Measurements from ENCODE around the gene MDM2. TPM values are rescaled to one million over a fixed set of nuclear protein-coding genes. Genes with fewer than 3 reads are reported as not detected.

Gene MDM2
- total and polyA plus RNA-seq, 2 donors (not counting 1 experiment from before 2014, with no cell fraction given), result 6.1 to 78.7 TPM

GRCh38 chr12:68891141-68891540 lies 83.2 kb downstream of the MDM2 start:
- intact Hi-C loops (cut with micrococcal nuclease), result no loop called here
- Histone ChIP-seq H3K9me3 (ENCODE audit: control extremely low read depth in 1 of 3, control insufficient read depth in 2 of 3, insufficient read depth in 1 of 3, low read length in 2 of 3) (no peaks in the 10 kb centered on the region), H3K4me3 (ENCODE audit: control extremely low read depth in 1 of 5, extremely low read depth in 1 of 5, insufficient read depth in 1 of 5, low read depth in 2 of 5, low read length in 4 of 5) (no peak overlapping the region), H2AFZ (ENCODE audit: insufficient read depth, low read depth, low read length, poor library complexity, severe bottlenecking) (no peak overlapping the region), H3K79me2 (ENCODE audit: control insufficient read depth, insufficient read depth, low read length) (peaks cover 10% of the 10 kb centered on the region), H3K9ac (ENCODE audit: low read length) (no peak overlapping the region), H3K4me2 (replicated peaks; ENCODE audit: low read depth, low read length, poor library complexity, severe bottlenecking) (no peak overlapping the region), H4K20me1 (ENCODE audit: control insufficient read depth, insufficient read depth, low read length, poor library complexity, severe bottlenecking) (no peaks in the 10 kb centered on the region), H3K36me3 (replicated peaks in 1 of 2; ENCODE audit: control extremely low read depth in 1 of 2, control insufficient read depth in 1 of 2, extremely low read depth in 1 of 2, insufficient read depth in 2 of 2, low read length in 1 of 2) (no peaks in the 10 kb centered on the region), H3K27ac (ENCODE audit: low read length in 2 of 2) (no peak overlapping the region), H3K4me1 (ENCODE audit: control insufficient read depth in 2 of 2, insufficient read depth in 2 of 2, low read length in 2 of 2) (peaks cover 24 to 25% of the 10 kb centered on the region in 2 donors), H3K27me3 (replicated peaks in 1 of 4; ENCODE audit: control extremely low read depth in 1 of 4, control insufficient read depth in 3 of 4, insufficient read depth in 4 of 4, low read length in 3 of 4) (no peaks in the 10 kb centered on the region)
- ATAC-seq (ENCODE audit: low read depth), result no peak
- no peak overlapping the region for H3K4me3 Mint-ChIP-seq
- CTCF ChIA-PET, result interaction anchor here (0.9 kb wide), 1 partner anchor 11 kb away, joined by 4 read pairs; no protein-coding TSS in a partner anchor
- H3K4me1 Mint-ChIP-seq, result peaks cover 35% of the 10 kb centered on the region
- POLR2A ChIA-PET, result no interaction called here
- H3K27me3 Mint-ChIP-seq, result no peaks in the 10 kb centered on the region
- TF ChIP-seq EZH2 (IDR thresholded peaks at IDR 0.05; ENCODE audit: borderline replicate concordance, insufficient read depth, low read depth, low read length, poor library complexity, severe bottlenecking), result no peak
- TF ChIP-seq CTCF (IDR thresholded peaks at IDR 0.05), result no peak
- DNase-seq, result no peak
- no peak overlapping the region for H3K27ac Mint-ChIP-seq
- H3K9me3 Mint-ChIP-seq (ENCODE audit: insufficient read depth), result no peaks in the 10 kb centered on the region
- no CpG with 5 or more reads among the region's 6 CpGs for WGBS (ENCODE audit: insufficient coverage)

- no peak overlapping the region for H3K4me3 ChIP-seq (ENCODE audit: control extremely low read depth in 1 of 5, extremely low read depth in 1 of 5, insufficient read depth in 1 of 5, low read depth in 2 of 5, low read length in 4 of 5)
- Mint-ChIP-seq H3K27ac (no peak overlapping the region), H3K4me1 (peaks cover 52% of the 10 kb centered on the region), H3K27me3 (no peaks in the 10 kb centered on the region), H3K9me3 (ENCODE audit: insufficient read depth) (no peaks in the 10 kb centered on the region), H3K4me3 (no peak overlapping the region)
- intact Hi-C loops (cut with micrococcal nuclease), result no loop called here
- no peak overlapping the region for H3K9ac ChIP-seq (ENCODE audit: low read length)
- no peak overlapping the region for H3K27ac ChIP-seq (ENCODE audit: low read length in 2 of 2)
- ATAC-seq (ENCODE audit: low read depth) (no peak), DNase-seq (no peak)
- no peak overlapping the region for H2AFZ ChIP-seq (ENCODE audit: insufficient read depth, low read depth, low read length, poor library complexity, severe bottlenecking)
- ChIA-PET POLR2A (interaction anchor here (0.6 kb wide), 1 partner anchor 122 kb away, joined by 3 read pairs; no protein-coding TSS in a partner anchor), CTCF (no interaction called here)
- no peak overlapping the region for H3K4me2 ChIP-seq (replicated peaks; ENCODE audit: low read depth, low read length, poor library complexity, severe bottlenecking)
- peaks cover 11% of the 10 kb centered on the region for H3K79me2 ChIP-seq (ENCODE audit: control insufficient read depth, insufficient read depth, low read length)
- no peaks in the 10 kb centered on the region for H4K20me1 ChIP-seq (ENCODE audit: control insufficient read depth, insufficient read depth, low read length, poor library complexity, severe bottlenecking)
- H3K27me3 ChIP-seq (replicated peaks in 1 of 4; ENCODE audit: control extremely low read depth in 1 of 4, control insufficient read depth in 3 of 4, insufficient read depth in 4 of 4, low read length in 3 of 4), result no peaks in the 10 kb centered on the region
- no peaks in the 10 kb centered on the region for H3K9me3 ChIP-seq (ENCODE audit: control extremely low read depth in 1 of 3, control insufficient read depth in 2 of 3, insufficient read depth in 1 of 3, low read length in 2 of 3)
- no peaks in the 10 kb centered on the region for H3K36me3 ChIP-seq (replicated peaks in 1 of 2; ENCODE audit: control extremely low read depth in 1 of 2, control insufficient read depth in 1 of 2, extremely low read depth in 1 of 2, insufficient read depth in 2 of 2, low read length in 1 of 2)
- H3K4me1 ChIP-seq (ENCODE audit: control insufficient read depth in 2 of 2, insufficient read depth in 2 of 2, low read length in 2 of 2), result peaks cover 44 to 46% of the 10 kb centered on the region in 2 donors
- WGBS (ENCODE audit: insufficient coverage), result 94% methylated on average over 2 of the region's 2 CpGs
- TF ChIP-seq CTCF (IDR thresholded peaks at IDR 0.05) (no peak), EZH2 (IDR thresholded peaks at IDR 0.05; ENCODE audit: borderline replicate concordance, insufficient read depth, low read depth, low read length, poor library complexity, severe bottlenecking) (no peak)
These were observed 85.2 kb downstream of the MDM2 start for GRCh38 chr12:68893201-68893600.
